ENCODE measurements around the gene SLC27A6. TPM values are rescaled to one million over a fixed set of nuclear protein-coding genes. Genes with fewer than 3 reads are reported as not detected.
"Not testable (repeated sequence)": the region's sequence is repeated elsewhere in the genome, so short reads cannot be mapped to it uniquely, and the experiment has no call there.

The SLC27A6 gene
- total RNA-seq, 2 experiments from 2014 or later: not detected

DNA sequence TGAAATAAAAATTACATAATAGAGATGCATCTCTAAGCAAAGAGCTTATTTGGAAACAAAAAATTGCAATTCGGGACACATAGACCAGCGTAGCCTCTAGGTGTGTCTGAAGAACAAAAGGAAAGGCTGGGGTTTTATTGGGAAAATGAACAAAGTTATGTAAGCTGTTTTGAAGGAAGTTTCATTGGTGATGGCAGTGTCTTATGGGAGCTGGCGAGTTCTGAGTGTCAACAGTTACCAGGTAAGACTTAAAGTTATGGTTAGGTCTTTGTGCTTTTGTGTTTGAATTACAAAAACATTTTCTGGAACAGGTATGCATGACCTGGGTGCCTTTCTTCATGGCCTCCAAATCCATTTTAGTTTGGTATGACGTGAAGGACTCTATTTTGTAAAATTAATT lies 48.9 kb downstream of the SLC27A6 start:
- CTCF ChIA-PET: no interaction called here

DNA sequence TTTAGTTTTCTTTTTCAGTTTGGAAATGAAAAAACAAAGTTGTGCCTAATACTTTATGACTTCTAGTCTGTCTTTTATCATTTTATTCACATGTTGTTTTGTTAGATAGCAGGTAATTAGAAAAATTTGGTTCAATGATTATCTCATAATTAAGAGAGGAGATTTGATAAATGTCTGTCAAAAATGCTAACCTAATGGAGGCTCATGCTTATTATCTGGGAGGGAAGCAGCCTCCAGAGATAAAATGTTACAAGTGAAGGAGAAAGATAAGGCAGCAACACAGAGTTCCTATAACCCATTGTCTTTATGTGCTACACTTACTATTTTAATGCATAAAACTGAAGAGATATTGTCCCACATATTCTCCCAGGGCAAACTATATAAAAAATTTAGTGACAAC lies 53.5 kb downstream of the SLC27A6 start:
- no peak for DNase-seq
- no peaks in the 10 kb centered on the region for H3K9me3 Mint-ChIP-seq
- CTCF ChIA-PET: no interaction called here
- H3K27ac Mint-ChIP-seq: no peak overlapping the region
- H3K4me3 Mint-ChIP-seq: no peak overlapping the region
- intact Hi-C loops (cut with micrococcal nuclease): no loop called here
- peaks cover 11% of the 10 kb centered on the region for H3K27me3 Mint-ChIP-seq (ENCODE audit: low read depth)
- H3K4me1 Mint-ChIP-seq (ENCODE audit: low read depth): no peaks in the 10 kb centered on the region
- no peaks in the 10 kb centered on the region for H3K36me3 Mint-ChIP-seq (ENCODE audit: low read depth)

More for the DNA sequence above, 48.9 kb downstream of the SLC27A6 start:
- Mint-ChIP-seq H3K36me3 (ENCODE audit: low read depth) (no peaks in the 10 kb centered on the region), H3K27me3 (ENCODE audit: low read depth) (peaks cover 8% of the 10 kb centered on the region), H3K9me3 (peaks cover 1% of the 10 kb centered on the region), H3K4me1 (ENCODE audit: low read depth) (no peaks in the 10 kb centered on the region), H3K27ac (no peak overlapping the region), H3K4me3 (no peak overlapping the region)
- intact Hi-C loops (cut with micrococcal nuclease): no loop called here
- no peak for DNase-seq

DNA sequence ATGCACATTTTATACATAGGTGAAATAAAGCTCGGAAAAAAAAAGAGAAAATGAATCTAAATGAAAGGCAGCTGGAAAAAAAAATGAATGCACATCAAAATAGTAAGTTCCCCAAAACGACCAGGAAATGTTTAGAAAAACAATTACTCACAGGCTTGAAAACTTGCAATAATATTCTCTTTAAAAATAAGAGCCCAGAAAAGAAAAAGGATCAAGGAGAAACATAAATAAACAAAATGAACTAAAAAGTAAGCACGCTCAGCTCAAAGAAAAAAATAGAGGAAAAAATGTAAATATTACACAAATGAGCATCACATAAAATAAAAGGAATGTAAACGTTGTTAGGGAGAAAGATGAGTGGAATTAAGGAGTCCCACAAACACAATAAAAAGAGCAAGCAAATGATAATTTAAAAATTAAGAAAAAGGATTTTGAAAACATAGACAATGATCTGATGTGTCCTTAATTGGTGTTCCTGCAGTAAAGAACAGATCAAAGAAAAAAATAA lies 54.2 kb downstream of the SLC27A6 start:
- Mint-ChIP-seq H3K27me3 (ENCODE audit: low read depth) (peaks cover 11% of the 10 kb centered on the region), H3K27ac (no peak overlapping the region), H3K36me3 (ENCODE audit: low read depth) (no peaks in the 10 kb centered on the region), H3K9me3 (no peaks in the 10 kb centered on the region), H3K4me1 (ENCODE audit: low read depth) (no peaks in the 10 kb centered on the region), H3K4me3 (no peak overlapping the region)
- CTCF ChIA-PET: interaction anchor here (0.7 kb wide), 1 partner anchor 946 kb away, joined by 3 read pairs; no protein-coding TSS in a partner anchor
- DNase-seq: no peak
- intact Hi-C loops (cut with micrococcal nuclease): no loop called here

DNA sequence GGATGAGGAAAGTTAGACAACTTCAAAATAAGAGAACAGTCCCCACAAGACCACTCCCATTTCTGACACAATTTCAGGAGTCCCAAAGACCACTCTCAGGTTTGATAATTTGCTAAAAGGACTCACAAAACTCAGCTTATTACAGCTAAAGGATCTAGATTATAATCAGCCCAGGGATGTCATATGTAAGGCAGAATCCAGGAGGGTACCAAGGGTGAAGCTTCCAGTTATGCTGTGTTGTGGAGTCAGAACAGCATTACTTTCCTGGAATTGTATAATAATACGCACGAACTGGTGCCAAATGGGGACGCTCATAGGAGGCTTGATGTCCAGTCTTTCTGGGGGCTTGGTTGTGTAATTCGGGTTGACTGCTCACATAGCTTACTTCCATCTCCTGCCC lies 55.4 kb downstream of the SLC27A6 start:
- no peak for DNase-seq
- Mint-ChIP-seq H3K27ac (no peak overlapping the region), H3K4me1 (ENCODE audit: low read depth) (no peaks in the 10 kb centered on the region), H3K27me3 (ENCODE audit: low read depth) (peaks cover 11% of the 10 kb centered on the region), H3K9me3 (no peaks in the 10 kb centered on the region), H3K4me3 (no peak overlapping the region), H3K36me3 (ENCODE audit: low read depth) (no peaks in the 10 kb centered on the region)
- CTCF ChIA-PET: no interaction called here
- intact Hi-C loops (cut with micrococcal nuclease): no loop called here

DNA sequence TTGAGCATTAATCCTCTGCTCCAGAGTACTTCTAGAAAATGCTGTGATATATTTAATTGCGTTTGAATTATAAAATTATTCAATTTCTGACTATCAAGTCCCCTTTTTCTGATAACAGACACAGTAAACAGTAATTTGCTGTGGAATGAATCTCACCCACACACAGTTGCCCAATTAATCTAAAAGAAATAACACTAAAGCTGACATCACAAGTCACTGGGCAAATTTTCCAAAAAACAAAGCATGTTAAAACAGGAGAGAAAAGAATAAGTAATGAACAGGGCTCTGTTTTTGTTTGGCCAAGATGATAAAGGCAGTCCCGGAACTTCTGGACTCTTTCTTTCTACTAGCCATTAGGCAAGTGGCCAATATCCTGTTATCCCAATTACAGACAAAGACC lies 56.5 kb downstream of the SLC27A6 start:
- CTCF ChIA-PET: no interaction called here
- Mint-ChIP-seq H3K27me3 (ENCODE audit: low read depth) (peaks cover 9% of the 10 kb centered on the region), H3K9me3 (no peaks in the 10 kb centered on the region), H3K4me3 (no peak overlapping the region), H3K27ac (no peak overlapping the region), H3K4me1 (ENCODE audit: low read depth) (no peaks in the 10 kb centered on the region), H3K36me3 (ENCODE audit: low read depth) (no peaks in the 10 kb centered on the region)
- intact Hi-C loops (cut with micrococcal nuclease): no loop called here
- no peak for DNase-seq

DNA sequence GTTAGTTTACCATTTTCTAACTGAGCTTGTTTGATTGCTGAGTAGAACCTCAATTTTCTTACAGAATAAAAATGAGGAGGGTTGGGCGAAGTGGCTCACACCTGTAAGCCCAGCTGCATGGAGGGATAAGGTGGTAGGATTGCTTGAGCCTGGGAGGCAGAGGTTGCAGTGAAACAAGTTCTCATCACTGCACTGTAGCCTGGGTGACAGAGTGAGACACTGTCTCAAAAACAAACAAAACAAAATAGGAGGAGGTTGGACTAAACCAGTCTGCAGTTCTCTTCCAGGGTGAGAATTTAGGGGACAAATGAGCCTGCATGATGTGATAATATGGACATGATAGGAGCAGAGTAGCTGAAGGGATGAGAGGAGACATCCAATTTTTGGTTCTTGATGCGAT lies 57.3 kb downstream of the SLC27A6 start:
- no peak overlapping the region for H3K27ac Mint-ChIP-seq
- no peaks in the 10 kb centered on the region for H3K9me3 Mint-ChIP-seq

DNA sequence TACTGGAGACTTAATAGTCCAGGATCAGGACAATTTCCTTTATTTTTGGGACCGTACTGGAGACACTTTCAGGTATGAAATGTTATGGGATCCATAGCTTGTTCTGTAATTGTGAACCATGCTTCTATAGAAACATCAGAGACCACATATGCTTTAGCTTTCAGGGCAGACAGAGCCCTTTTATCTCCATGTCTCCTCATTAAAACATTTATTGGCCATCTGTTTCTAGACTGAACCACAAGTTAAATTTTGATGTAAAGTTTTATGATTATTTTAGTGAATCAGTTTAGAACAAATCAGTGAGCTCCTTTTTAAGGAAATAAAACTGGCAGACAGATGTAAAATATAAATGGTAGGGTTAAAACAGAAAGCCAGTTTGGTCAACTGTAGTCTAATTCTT lies 62.0 kb downstream of the SLC27A6 start:
- H3K27me3 Mint-ChIP-seq (ENCODE audit: low read depth): peaks cover 5% of the 10 kb centered on the region

More for the DNA sequence above, 57.3 kb downstream of the SLC27A6 start:
- CTCF ChIA-PET: no interaction called here
- Mint-ChIP-seq H3K27me3 (ENCODE audit: low read depth) (peaks cover 9% of the 10 kb centered on the region), H3K4me1 (ENCODE audit: low read depth) (no peaks in the 10 kb centered on the region), H3K4me3 (no peak overlapping the region), H3K36me3 (ENCODE audit: low read depth) (no peaks in the 10 kb centered on the region)
- DNase-seq: no peak
- intact Hi-C loops (cut with micrococcal nuclease): no loop called here

DNA sequence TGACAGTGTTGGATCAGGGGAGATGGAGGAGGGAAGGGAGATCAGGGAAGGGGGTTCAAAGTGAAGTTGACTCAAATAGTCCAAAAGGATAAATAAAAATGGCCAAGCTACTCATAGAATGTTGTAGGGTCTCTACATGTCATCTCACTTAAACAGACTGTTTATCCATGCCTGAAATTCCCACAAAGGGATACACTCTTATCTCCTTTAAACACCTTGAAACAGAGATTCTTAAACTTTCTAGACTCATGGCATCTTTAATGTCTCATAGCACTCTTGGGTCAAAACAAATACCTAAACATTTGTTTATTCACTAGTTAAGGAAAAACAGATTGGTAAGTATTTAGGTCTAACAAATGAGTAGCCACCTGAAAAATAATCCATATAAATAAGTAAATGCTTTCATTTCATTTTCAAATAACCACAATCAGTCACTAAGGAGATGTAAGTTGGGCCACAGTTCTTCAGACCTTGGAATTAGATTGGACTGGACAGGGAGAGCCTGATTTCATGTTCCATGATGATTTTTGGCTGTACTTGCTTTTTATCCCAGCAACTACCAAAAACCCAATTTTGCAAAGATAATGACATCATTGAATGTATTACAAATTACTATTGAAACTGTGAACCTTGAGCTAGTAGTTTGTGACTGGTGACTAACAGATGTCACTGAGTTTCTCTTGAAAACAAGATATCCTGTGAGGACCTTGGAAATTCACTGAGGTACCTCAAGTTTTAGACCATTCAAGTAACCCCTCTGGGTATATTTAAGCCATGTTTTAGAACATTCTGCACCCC lies 66.8 kb downstream of the SLC27A6 start:
- CTCF ChIA-PET: no interaction called here
- intact Hi-C loops (cut with micrococcal nuclease): no loop called here
- H3K27me3 Mint-ChIP-seq (ENCODE audit: low read depth): peaks cover 25% of the 10 kb centered on the region

More for the DNA sequence above, 62.0 kb downstream of the SLC27A6 start:
- no peaks in the 10 kb centered on the region for H3K4me1 Mint-ChIP-seq (ENCODE audit: low read depth)
- no peak for DNase-seq
- H3K9me3 Mint-ChIP-seq: no peaks in the 10 kb centered on the region
- H3K36me3 Mint-ChIP-seq (ENCODE audit: low read depth): no peaks in the 10 kb centered on the region
- H3K27ac Mint-ChIP-seq: no peak overlapping the region
- H3K4me3 Mint-ChIP-seq: no peak overlapping the region
- intact Hi-C loops (cut with micrococcal nuclease): no loop called here
- CTCF ChIA-PET: interaction anchor here (0.6 kb wide), 1 partner anchor 14 kb away, joined by 4 read pairs; no protein-coding TSS in a partner anchor

DNA sequence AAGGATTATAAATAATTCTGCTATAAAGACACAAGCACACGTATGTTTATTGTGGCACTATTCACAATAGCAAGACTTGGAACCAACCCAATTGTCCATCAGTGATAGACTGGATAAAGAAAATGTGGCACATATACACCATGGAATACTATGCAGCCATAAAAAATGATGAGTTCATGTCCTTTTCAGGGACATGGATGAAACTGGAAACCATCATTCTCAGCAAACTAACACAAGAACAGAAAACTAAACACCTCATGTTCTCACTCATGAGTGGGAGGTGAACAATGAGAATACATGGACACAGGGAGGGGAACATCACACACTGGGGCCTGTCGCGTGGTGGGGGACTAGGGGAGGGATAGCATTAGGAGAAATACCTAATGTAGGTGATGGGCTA lies 71.0 kb downstream of the SLC27A6 start:
- H3K9me3 Mint-ChIP-seq; CTCF ChIA-PET; H3K36me3 Mint-ChIP-seq (ENCODE audit: low read depth); intact Hi-C loops (cut with micrococcal nuclease); H3K4me1 Mint-ChIP-seq (ENCODE audit: low read depth); H3K4me3 Mint-ChIP-seq; DNase-seq; H3K27ac Mint-ChIP-seq: not testable (repeated sequence)
- H3K27me3 Mint-ChIP-seq (ENCODE audit: low read depth): peaks cover 25% of the 10 kb centered on the region

More for the DNA sequence above, 66.8 kb downstream of the SLC27A6 start:
- H3K4me3 Mint-ChIP-seq: no peak overlapping the region
- H3K9me3 Mint-ChIP-seq: no peaks in the 10 kb centered on the region
- H3K4me1 Mint-ChIP-seq (ENCODE audit: low read depth): no peaks in the 10 kb centered on the region
- H3K27ac Mint-ChIP-seq: no peak overlapping the region
- no peaks in the 10 kb centered on the region for H3K36me3 Mint-ChIP-seq (ENCODE audit: low read depth)
- DNase-seq: no peak

DNA sequence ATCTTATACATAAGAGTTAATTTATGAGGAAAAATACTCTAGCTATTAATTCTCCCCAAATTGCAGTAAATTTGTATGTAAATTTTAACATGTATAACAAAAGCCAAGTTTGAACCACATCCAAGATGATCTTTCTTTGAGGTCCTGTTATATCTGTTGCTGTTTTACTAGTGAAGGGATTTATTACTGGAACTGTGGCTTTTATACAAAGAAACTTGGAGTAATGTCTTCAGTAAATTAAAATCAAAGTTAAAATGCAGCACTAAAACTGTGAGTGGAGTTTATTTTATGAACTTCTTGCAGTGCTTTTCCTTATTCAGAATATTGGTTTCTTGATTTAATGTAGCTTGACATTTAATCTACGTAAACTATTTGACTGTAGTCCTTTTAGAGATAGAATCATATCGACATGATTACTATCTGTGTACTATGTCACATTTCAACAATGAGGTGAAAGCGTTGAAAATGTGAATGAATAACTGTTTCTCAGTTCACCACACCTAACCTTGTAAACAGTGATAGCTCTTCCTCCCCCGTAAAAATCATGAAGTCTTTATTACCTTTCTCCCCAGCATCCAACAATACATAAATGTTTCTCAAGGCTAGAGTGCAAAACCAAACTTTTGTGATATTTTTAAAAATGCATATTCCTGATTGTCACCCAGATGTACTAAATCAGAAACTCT lies 76.1 kb downstream of the SLC27A6 start:
- H3K27me3 Mint-ChIP-seq (ENCODE audit: low read depth): peaks cover 6% of the 10 kb centered on the region
- H3K36me3 Mint-ChIP-seq (ENCODE audit: low read depth): no peaks in the 10 kb centered on the region
- DNase-seq: no peak
- no peak overlapping the region for H3K4me3 Mint-ChIP-seq
- intact Hi-C loops (cut with micrococcal nuclease): no loop called here
- no peaks in the 10 kb centered on the region for H3K4me1 Mint-ChIP-seq (ENCODE audit: low read depth)
- H3K27ac Mint-ChIP-seq: no peak overlapping the region
- peaks cover 19% of the 10 kb centered on the region for H3K9me3 Mint-ChIP-seq
- CTCF ChIA-PET: no interaction called here

DNA sequence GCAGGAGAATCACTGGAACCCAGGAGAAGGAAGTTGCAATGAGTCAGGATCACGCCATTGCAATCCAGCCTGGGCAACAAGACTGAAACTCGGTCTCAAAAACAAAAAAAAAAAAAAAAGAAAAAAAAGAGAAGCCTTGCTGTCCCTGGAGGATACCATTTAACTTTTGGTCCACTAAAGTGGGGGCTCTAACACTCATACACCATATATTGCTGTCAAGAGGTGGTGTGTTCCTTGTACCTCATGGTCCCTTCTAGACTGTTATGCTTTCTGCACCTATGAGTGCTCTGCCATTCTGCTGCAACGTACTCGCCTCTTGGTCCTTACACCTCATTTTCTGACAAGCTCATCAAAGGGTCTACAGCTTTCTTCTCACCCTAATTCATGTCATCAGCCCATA lies 77.0 kb downstream of the SLC27A6 start:
- CTCF ChIA-PET: no interaction called here
- peaks cover 19% of the 10 kb centered on the region for H3K9me3 Mint-ChIP-seq
- DNase-seq: no peak

DNA sequence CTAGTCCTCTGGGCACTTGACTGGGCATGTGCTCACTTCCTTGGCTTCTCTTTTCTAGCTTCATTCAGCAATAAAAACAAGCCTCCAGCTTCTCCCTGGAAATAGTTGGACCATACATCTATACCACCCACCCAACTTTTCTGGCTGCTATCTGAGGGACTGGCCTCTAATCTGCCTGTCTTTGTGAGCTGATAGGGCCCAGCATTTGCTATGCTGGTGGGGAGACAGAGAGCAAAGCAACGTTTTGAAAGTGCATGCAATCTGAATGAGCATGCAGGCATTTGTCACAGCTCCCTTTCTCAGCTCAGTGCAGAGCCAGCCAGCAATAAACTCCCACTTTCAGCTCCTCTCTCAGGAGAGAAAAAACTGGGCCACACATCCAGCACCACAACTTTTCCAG lies 78.6 kb downstream of the SLC27A6 start:
- peaks cover 19% of the 10 kb centered on the region for H3K9me3 Mint-ChIP-seq
- intact Hi-C loops (cut with micrococcal nuclease): no loop called here
- no peaks in the 10 kb centered on the region for H3K4me1 Mint-ChIP-seq (ENCODE audit: low read depth)
- H3K27ac Mint-ChIP-seq: no peak overlapping the region
- no peak overlapping the region for H3K4me3 Mint-ChIP-seq
- DNase-seq: no peak
- H3K27me3 Mint-ChIP-seq (ENCODE audit: low read depth): peaks cover 6% of the 10 kb centered on the region
- CTCF ChIA-PET: interaction anchor here (0.9 kb wide), 1 partner anchor 138 kb away, joined by 3 read pairs; no protein-coding TSS in a partner anchor
- H3K36me3 Mint-ChIP-seq (ENCODE audit: low read depth): no peaks in the 10 kb centered on the region

More for the DNA sequence above, 77.0 kb downstream of the SLC27A6 start:
- Mint-ChIP-seq H3K27ac (no peak overlapping the region), H3K4me3 (no peak overlapping the region), H3K36me3 (ENCODE audit: low read depth) (no peaks in the 10 kb centered on the region), H3K27me3 (ENCODE audit: low read depth) (peaks cover 6% of the 10 kb centered on the region), H3K4me1 (ENCODE audit: low read depth) (no peaks in the 10 kb centered on the region)
- intact Hi-C loops (cut with micrococcal nuclease): no loop called here

DNA sequence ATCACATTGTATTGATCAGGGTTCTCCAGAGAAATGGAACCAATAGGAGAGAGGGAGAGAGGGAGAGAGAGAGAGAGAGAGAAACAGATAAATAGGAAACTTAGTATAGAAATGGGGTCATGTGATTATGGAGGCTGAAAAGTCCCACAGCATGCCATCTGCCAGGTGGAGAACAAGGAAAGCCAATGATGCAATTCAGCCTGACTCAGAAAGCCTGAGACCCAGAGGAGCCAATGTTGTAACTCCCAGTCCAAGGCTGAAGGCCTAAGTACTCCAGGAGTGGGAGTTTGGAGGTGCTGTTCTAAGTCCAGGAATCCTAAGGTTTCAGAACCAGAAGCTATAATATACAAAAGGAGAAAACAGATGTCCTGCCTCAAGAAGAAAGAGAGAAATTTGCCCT lies 80.9 kb downstream of the SLC27A6 start:
- CTCF ChIA-PET: no interaction called here
- Mint-ChIP-seq H3K4me1 (ENCODE audit: low read depth) (no peaks in the 10 kb centered on the region), H3K36me3 (ENCODE audit: low read depth) (no peaks in the 10 kb centered on the region), H3K4me3 (no peak overlapping the region), H3K9me3 (peaks cover 19% of the 10 kb centered on the region), H3K27me3 (ENCODE audit: low read depth) (peaks cover 6% of the 10 kb centered on the region), H3K27ac (no peak overlapping the region)
- intact Hi-C loops (cut with micrococcal nuclease): no loop called here
- no peak for DNase-seq

Data from activated naive CD4-positive, alpha-beta T cell treated with anti-CD3 and anti-CD28 coated beads for 36 hours (primary cell).